ENCODE results near the gene EFNB1.

The EFNB1 gene

DNA sequence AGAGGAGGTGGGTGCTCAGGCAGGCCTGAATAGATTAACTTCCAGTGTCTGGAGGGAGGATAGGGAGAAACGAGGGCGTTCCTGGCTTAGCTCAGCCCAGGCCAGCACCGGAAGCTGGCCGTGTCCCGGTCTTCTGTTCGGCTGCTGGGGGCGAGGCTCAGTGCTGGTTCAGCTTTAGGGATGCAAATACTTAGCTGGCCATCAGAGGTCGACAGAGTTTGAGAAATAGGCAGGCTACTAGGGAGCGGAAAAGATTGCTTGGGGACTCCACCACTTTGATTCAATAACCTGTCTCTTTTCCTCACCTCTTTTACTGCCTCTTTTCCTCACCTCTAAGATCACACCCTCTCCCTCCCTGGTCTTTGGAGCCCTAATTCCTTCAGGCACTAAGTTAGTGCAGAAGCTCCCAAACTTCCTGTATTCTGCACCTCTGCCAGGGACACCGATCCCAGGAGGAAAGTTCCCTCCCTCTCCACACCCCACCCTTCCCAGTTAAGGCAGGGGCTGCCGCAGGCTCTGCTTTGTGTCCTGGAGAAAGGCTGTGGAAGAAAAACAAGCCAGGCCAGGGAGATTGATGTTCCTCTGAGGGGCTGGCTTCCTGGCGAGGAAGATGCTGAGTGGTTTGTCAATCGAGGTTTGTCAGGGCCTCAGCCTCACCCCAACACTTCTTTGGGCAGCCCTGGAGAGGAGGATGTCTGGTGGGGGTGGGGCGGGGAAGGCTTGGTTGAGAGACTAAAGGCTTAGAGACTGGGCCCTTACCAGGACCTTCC is 6.0 kb upstream of the EFNB1 start:
- H3K36me3 ChIP-seq (ENCODE audit: control insufficient read depth in 4 of 4, insufficient read depth in 4 of 4, low read length in 3 of 4): no peaks in the 10 kb centered on the region
- peaks cover 0 to 29% (median 2%) of the 10 kb centered on the region in 5 experiments for H3K27me3 ChIP-seq (replicated peaks in 2 of 5; ENCODE audit: control insufficient read depth in 4 of 5, insufficient read depth in 5 of 5, low read length in 4 of 5)
- H3K4me3 ChIP-seq (ENCODE audit: control insufficient read depth in 1 of 7, extremely low read depth in 1 of 7, insufficient read depth in 4 of 7, low read depth in 2 of 7, low read length in 6 of 7): no peak overlapping the region
- DNase-seq: peak in 2 of 3 donors; percentile 42 to 56
- 30% methylated on average over 9 of the region's 14 CpGs for WGBS (ENCODE audit: insufficient coverage)
- CTCF ChIA-PET: interaction anchor here (0.7 to 4.6 kb wide), 10 partner anchors 11 to 794 kb away, joined by 3 to 24 read pairs (median 4); no protein-coding TSS in a partner anchor
- no peak overlapping the region for H3K27ac ChIP-seq (ENCODE audit: insufficient read depth in 1 of 2, low read depth in 1 of 2, low read length in 2 of 2, poor library complexity in 1 of 2, severe bottlenecking in 2 of 2)
- peaks cover 0 to under 1% (median under 1%) of the 10 kb centered on the region in 4 experiments for H3K4me1 ChIP-seq (ENCODE audit: control extremely low read depth in 1 of 4, control insufficient read depth in 4 of 4, insufficient read depth in 4 of 4, low read length in 3 of 4)
- POLR2A ChIA-PET: no interaction called here
- no peaks in the 10 kb centered on the region for H3K9me3 ChIP-seq (ENCODE audit: control extremely low read depth in 1 of 5, control insufficient read depth in 4 of 5, insufficient read depth in 2 of 5, low read depth in 1 of 5, low read length in 4 of 5)

DNA sequence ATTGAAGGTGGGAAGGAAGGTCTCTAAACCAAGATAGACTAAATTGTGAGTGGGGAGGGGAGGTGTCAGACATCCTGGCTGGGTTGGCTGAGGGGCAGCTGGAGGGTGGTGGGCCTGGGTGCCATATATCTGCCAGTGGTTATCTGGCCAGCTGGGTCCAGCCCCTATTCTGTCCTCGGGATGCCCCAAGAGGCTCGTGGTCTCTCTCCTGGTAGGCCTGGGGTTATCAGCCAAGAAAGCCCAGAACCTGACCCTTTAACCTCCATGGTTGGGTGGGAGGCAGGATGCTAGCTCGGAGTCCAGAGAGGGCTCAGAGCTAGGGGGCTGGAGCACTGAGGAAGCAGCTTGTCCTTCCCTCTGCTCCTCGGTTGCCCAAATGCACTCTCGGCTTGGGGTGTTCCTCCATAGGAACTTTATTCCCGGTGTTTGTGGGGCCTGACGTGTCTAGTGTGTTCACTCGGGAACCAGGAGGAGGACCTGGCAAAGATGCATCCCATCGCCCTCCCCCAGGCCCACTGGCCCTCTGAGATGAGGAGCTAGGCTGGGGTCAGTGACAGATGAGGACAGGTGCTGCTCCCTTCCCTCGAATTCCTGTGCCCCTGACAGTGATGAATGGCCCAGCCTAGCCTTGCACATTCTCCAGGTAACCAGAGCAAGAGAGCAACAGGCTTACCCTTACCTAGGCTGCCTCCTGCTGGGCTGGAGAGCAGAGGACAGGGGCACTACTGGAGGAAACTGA is 5.2 kb upstream of the EFNB1 start:
- no peak for DNase-seq
- ChIA-PET CTCF (interaction anchor here (0.8 to 4.6 kb wide), 9 partner anchors 8 to 564 kb away, joined by 3 to 24 read pairs (median 4); no protein-coding TSS in a partner anchor), POLR2A (no interaction called here)
- Histone ChIP-seq H3K27me3 (replicated peaks in 2 of 5; ENCODE audit: control insufficient read depth in 4 of 5, insufficient read depth in 5 of 5, low read length in 4 of 5) (peaks cover 0 to 29% (median 2%) of the 10 kb centered on the region in 5 experiments), H3K27ac (ENCODE audit: insufficient read depth in 1 of 2, low read depth in 1 of 2, low read length in 2 of 2, poor library complexity in 1 of 2, severe bottlenecking in 2 of 2) (no peak overlapping the region), H3K4me3 (ENCODE audit: control insufficient read depth in 1 of 7, extremely low read depth in 1 of 7, insufficient read depth in 4 of 7, low read depth in 2 of 7, low read length in 6 of 7) (no peak overlapping the region), H3K4me1 (ENCODE audit: control extremely low read depth in 1 of 4, control insufficient read depth in 4 of 4, insufficient read depth in 4 of 4, low read length in 3 of 4) (peaks cover 0 to 8% (median 7%) of the 10 kb centered on the region in 4 experiments), H3K9me3 (ENCODE audit: control extremely low read depth in 1 of 5, control insufficient read depth in 4 of 5, insufficient read depth in 2 of 5, low read depth in 1 of 5, low read length in 4 of 5) (no peaks in the 10 kb centered on the region), H3K36me3 (ENCODE audit: control insufficient read depth in 4 of 4, insufficient read depth in 4 of 4, low read length in 3 of 4) (no peaks in the 10 kb centered on the region)
- WGBS (ENCODE audit: insufficient coverage): 73% methylated on average over 10 of the region's 10 CpGs

DNA sequence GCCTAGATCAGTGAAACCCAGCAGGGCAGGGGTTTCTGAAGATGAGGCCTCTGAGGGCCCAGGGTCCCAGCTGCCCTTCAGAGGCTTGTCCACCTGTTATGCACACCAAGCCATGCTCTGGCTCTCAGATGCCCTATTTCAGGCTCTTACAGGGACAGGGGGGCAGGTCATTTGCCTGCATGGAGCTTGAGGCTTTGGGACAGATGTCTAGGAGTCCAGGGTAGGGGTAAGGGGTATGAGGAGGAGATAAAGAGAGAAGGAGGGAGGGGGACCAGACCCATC is 4.7 kb upstream of the EFNB1 start:
- Histone ChIP-seq H3K4me3 (ENCODE audit: control insufficient read depth in 1 of 7, extremely low read depth in 1 of 7, insufficient read depth in 4 of 7, low read depth in 2 of 7, low read length in 6 of 7) (no peak overlapping the region), H3K27ac (ENCODE audit: insufficient read depth in 1 of 2, low read depth in 1 of 2, low read length in 2 of 2, poor library complexity in 1 of 2, severe bottlenecking in 2 of 2) (no peak overlapping the region), H3K36me3 (ENCODE audit: control insufficient read depth in 4 of 4, insufficient read depth in 4 of 4, low read length in 3 of 4) (no peaks in the 10 kb centered on the region), H3K27me3 (replicated peaks in 2 of 5; ENCODE audit: control insufficient read depth in 4 of 5, insufficient read depth in 5 of 5, low read length in 4 of 5) (peaks cover 0 to 29% (median 2%) of the 10 kb centered on the region in 5 experiments), H3K4me1 (ENCODE audit: control extremely low read depth in 1 of 4, control insufficient read depth in 4 of 4, insufficient read depth in 4 of 4, low read length in 3 of 4) (peaks cover 0 to 10% (median 8%) of the 10 kb centered on the region in 4 experiments), H3K9me3 (ENCODE audit: control extremely low read depth in 1 of 5, control insufficient read depth in 4 of 5, insufficient read depth in 2 of 5, low read depth in 1 of 5, low read length in 4 of 5) (no peaks in the 10 kb centered on the region)
- no peak for DNase-seq
- ChIA-PET POLR2A (no interaction called here), CTCF (interaction anchor here (0.8 to 4.6 kb wide), 8 partner anchors 9 to 563 kb away, joined by 3 to 24 read pairs (median 4); no protein-coding TSS in a partner anchor)

DNA sequence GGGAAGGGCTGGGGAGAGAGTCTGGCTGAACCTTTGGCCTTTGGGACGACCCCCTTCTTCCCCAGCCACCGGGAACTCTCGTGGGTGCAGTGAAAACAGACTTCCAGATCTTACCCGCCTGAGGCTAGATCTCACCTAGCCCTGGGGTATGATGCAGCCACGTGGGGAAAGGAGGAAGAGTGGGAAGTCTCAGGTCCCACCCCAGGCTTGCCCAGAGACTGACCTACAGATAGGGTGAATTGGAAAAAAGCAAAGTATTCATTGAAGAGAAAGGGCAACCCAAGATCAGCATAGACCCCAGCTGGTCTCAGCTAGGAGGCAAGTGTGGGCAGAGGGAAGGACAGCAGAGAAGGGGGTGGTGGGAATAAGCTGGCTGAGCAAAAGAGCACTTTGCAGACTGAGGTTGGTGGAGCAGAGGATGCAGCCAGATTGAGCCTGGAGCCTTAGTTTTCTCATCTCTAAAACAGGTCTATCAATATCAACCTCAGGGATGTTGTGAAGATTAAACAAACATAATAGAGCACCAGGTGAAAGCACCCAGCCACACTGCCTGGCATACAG is 4.2 kb upstream of the EFNB1 start:
- no peaks in the 10 kb centered on the region for H3K9me3 ChIP-seq (ENCODE audit: control extremely low read depth in 1 of 5, control insufficient read depth in 4 of 5, insufficient read depth in 2 of 5, low read depth in 1 of 5, low read length in 4 of 5)
- H3K4me3 ChIP-seq (ENCODE audit: control insufficient read depth in 1 of 7, extremely low read depth in 1 of 7, insufficient read depth in 4 of 7, low read depth in 2 of 7, low read length in 6 of 7): no peak overlapping the region
- no peak overlapping the region for H3K27ac ChIP-seq (ENCODE audit: insufficient read depth in 1 of 2, low read depth in 1 of 2, low read length in 2 of 2, poor library complexity in 1 of 2, severe bottlenecking in 2 of 2)
- peaks cover 0 to 33% (median 2%) of the 10 kb centered on the region in 5 experiments for H3K27me3 ChIP-seq (replicated peaks in 2 of 5; ENCODE audit: control insufficient read depth in 4 of 5, insufficient read depth in 5 of 5, low read length in 4 of 5)
- DNase-seq: no peak
- no peaks in the 10 kb centered on the region for H3K36me3 ChIP-seq (ENCODE audit: control insufficient read depth in 4 of 4, insufficient read depth in 4 of 4, low read length in 3 of 4)
- whole genome bisulfite sequencing (ENCODE audit: insufficient coverage): 41% methylated on average over 2 of the region's 5 CpGs
- ChIA-PET POLR2A (interaction anchor here (1.0 kb wide), 1 partner anchor 59 kb away, joined by 3 read pairs; no protein-coding TSS in a partner anchor), CTCF (interaction anchor here (0.8 to 4.6 kb wide), 7 partner anchors 9 to 563 kb away, joined by 3 to 24 read pairs (median 4); no protein-coding TSS in a partner anchor)
- H3K4me1 ChIP-seq (ENCODE audit: control extremely low read depth in 1 of 4, control insufficient read depth in 4 of 4, insufficient read depth in 4 of 4, low read length in 3 of 4): peaks cover 0 to 12% (median 11%) of the 10 kb centered on the region in 4 experiments

DNA sequence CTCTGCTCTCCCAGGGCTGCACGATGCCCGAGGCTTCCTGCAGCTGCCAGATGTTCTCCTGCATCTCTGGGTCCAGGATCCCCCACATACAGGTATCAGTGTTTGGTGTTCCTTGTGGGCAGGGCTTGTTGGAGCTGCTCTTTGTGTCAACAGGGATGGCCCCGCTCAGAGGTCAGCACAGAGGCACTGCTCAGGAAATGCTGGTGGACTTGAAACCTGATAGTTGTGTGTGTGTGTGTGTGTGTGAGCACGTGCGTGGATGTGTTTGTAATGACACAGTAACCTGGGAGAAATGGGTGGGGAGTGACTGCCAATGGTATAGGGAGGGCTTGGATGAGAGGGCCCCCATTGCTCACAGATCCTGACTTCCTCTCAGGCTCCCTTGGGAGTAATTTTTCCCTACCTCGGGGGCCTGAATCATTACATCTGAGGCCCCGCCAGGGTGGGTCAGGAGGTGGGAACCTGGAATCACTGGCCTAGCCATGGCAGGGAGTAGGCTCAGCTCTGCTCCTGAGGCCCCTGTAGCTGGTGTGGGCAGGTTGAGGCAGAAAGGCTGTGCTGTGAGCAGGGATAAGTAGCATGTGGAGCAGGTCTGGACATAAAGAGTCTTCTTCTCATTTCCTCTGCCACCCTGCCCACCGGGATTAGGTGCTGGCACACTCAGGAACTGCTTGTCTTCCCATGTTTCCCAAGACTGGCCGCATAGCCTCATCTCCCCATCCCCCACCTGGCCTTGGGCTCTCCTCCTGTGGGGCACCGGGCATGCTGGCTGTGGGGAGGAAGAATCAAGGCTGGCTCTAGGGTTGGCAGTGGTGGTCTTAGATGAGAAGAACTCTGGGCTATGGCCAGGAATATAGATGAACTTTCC is 2.5 kb upstream of the EFNB1 start:
- Histone ChIP-seq H3K4me1 (ENCODE audit: control extremely low read depth in 1 of 4, control insufficient read depth in 4 of 4, insufficient read depth in 4 of 4, low read length in 3 of 4) (peaks cover 0 to 26% (median 23%) of the 10 kb centered on the region in 4 experiments), H3K27me3 (replicated peaks in 2 of 5; ENCODE audit: control insufficient read depth in 4 of 5, insufficient read depth in 5 of 5, low read length in 4 of 5) (peaks cover 0 to 44% (median 1%) of the 10 kb centered on the region in 5 experiments), H3K36me3 (ENCODE audit: control insufficient read depth in 4 of 4, insufficient read depth in 4 of 4, low read length in 3 of 4) (no peaks in the 10 kb centered on the region), H3K27ac (ENCODE audit: insufficient read depth in 1 of 2, low read depth in 1 of 2, low read length in 2 of 2, poor library complexity in 1 of 2, severe bottlenecking in 2 of 2) (no peak overlapping the region), H3K9me3 (ENCODE audit: control extremely low read depth in 1 of 5, control insufficient read depth in 4 of 5, insufficient read depth in 2 of 5, low read depth in 1 of 5, low read length in 4 of 5) (no peaks in the 10 kb centered on the region), H3K4me3 (ENCODE audit: control insufficient read depth in 1 of 7, extremely low read depth in 1 of 7, insufficient read depth in 4 of 7, low read depth in 2 of 7, low read length in 6 of 7) (no peak overlapping the region)
- ChIA-PET CTCF (interaction anchor here (4.4 kb wide), 1 partner anchor 397 kb away, joined by 48 read pairs; no protein-coding TSS in a partner anchor), POLR2A (no interaction called here)
- WGBS (ENCODE audit: insufficient coverage): 82% methylated on average over 5 of the region's 10 CpGs
- DNase-seq: no peak

DNA sequence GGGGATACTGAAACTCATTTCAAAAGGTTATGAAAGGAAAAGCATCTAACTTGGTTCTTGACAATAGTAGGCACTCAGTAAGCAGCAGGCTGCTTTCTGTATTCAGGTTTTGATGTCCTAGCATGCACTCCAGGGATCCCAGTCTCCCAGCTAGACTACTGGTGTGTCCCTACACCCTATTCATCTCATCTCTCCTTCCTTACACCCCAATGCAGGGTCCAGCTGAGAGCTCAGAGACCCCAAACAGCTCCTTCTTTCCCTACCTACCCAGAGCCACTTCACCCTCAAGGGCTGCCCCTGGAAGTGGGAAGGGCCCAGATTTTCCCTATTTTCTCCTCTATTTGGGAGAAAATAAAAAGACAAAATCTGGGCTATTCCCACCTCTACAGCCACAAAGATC is 1.6 kb upstream of the EFNB1 start:
- ChIA-PET CTCF (interaction anchor here (0.5 to 4.4 kb wide), 19 partner anchors 16 to 559 kb away, joined by 3 to 48 read pairs (median 4); no protein-coding TSS in a partner anchor), POLR2A (no interaction called here)
- H3K27ac ChIP-seq (ENCODE audit: insufficient read depth in 1 of 2, low read depth in 1 of 2, low read length in 2 of 2, poor library complexity in 1 of 2, severe bottlenecking in 2 of 2): no peak overlapping the region
- no peaks in the 10 kb centered on the region for H3K9me3 ChIP-seq (ENCODE audit: control extremely low read depth in 1 of 5, control insufficient read depth in 4 of 5, insufficient read depth in 2 of 5, low read depth in 1 of 5, low read length in 4 of 5)
- no peaks in the 10 kb centered on the region for H3K36me3 ChIP-seq (ENCODE audit: control insufficient read depth in 4 of 4, insufficient read depth in 4 of 4, low read length in 3 of 4)
- peaks cover 0 to 35% (median 31%) of the 10 kb centered on the region in 4 experiments for H3K4me1 ChIP-seq (ENCODE audit: control extremely low read depth in 1 of 4, control insufficient read depth in 4 of 4, insufficient read depth in 4 of 4, low read length in 3 of 4)
- H3K27me3 ChIP-seq (replicated peaks in 2 of 5; ENCODE audit: control insufficient read depth in 4 of 5, insufficient read depth in 5 of 5, low read length in 4 of 5): peaks cover 0 to 41% (median 0%) of the 10 kb centered on the region in 5 experiments
- DNase-seq: no peak
- H3K4me3 ChIP-seq (ENCODE audit: control insufficient read depth in 1 of 7, extremely low read depth in 1 of 7, insufficient read depth in 4 of 7, low read depth in 2 of 7, low read length in 6 of 7): no peak overlapping the region

All from common myeloid progenitor, CD34-positive (primary cell).